Endothelial cell of hepatic sinusoid (primary cell): ENCODE data around the gene FYN.
"Not testable (repeated sequence)": the region's sequence is repeated elsewhere in the genome, so short reads cannot be mapped to it uniquely, and the experiment has no call there.

Experiments used
- in situ Hi-C: cut with HindIII; loops from 2 replicates; pipeline ENCODE4 v1.10.0; 2017; ENCODE audit warnings: low sequenced_read_pairs

FYN gene

GRCh38 chr6:111837007-111837406, 36.2 kb downstream of the FYN start:
- in situ Hi-C loops = no loop called here

DNA sequence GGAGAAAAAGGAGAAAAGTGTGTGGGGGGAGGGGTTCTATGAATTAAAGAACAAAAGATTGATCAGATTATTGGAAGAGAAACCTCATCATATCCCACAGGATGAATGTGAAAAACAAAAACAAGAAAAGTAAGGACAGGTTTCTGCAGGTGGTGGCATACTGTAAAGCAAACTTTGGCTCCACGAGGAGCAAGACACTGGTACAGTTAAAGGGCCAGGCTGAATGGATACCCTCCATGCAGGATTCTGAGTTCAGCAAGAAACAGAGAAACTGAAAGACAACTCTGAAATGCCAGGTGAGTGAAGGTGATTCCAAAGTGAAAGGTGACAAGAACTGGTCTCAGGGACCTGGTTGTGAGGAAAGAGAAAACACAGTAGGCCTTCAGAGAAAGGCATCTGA, 37.4 kb downstream of the FYN start:
- in situ Hi-C loops = no loop called here

- in situ Hi-C loops = not testable (repeated sequence)
These were observed 37.9 kb downstream of the FYN start for GRCh38 chr6:111835398-111835797.

DNA sequence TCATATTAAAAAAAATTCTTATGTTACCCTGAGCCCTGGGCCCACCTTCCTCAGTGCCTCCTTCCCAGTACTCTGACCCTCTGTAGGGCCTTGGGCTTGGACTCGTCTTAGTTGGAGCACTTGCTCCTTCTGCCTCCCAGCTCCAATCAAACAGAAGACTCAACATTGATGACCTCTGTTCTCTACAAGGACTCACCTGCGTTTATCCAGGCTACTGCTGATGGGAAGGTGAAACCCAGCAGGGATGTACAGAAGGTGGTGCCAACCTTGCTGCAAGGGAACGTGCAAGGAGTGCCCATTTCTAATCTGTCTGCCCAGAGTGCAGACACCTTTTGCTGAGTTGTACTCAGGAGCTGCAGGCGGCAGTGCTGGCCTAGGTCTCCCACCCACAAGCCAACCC, 38.9 kb downstream of the FYN start:
- in situ Hi-C loops = no loop called here

- in situ Hi-C loops = no loop called here
These were observed 40.3 kb downstream of the FYN start for GRCh38 chr6:111832833-111833418.

DNA sequence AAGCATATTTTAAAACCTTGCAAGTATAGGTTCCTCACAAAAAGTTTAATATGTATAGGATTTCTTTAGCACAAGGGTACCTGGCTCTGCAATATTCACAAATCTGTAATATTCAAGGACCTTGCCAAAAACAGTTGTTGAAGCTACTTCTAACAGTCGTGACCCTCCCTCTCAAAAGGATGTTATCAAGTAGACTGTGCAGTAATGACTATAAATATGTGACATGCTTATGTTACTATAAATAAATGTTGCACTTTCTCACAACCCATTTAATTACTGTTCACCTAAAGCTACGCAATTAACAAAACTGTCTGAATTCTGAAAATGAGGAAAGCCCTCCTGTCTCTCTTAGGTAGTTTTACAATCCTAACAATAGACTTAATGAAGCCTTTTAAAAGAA, 41.8 kb downstream of the FYN start:
- in situ Hi-C loops = no loop called here

DNA sequence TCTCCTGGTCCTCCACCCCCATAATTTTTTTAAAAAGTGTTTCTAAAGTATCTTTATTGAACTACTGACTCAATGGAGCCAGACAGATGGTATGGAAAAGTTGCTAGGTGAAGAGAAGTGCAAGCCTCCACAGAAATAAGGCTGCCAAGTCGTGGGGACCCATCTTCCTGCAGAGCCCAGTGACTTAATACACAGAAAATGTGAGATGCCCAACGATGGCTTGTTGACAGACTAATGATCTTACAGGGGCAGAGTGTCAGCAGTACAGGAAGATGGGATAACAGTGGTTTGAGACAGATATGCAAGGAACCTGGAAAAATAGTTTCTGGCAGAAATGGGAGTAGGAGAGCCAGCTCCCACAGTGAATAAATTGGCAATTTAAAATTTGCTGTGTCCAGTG, 43.3 kb downstream of the FYN start:
- in situ Hi-C loops = no loop called here

DNA sequence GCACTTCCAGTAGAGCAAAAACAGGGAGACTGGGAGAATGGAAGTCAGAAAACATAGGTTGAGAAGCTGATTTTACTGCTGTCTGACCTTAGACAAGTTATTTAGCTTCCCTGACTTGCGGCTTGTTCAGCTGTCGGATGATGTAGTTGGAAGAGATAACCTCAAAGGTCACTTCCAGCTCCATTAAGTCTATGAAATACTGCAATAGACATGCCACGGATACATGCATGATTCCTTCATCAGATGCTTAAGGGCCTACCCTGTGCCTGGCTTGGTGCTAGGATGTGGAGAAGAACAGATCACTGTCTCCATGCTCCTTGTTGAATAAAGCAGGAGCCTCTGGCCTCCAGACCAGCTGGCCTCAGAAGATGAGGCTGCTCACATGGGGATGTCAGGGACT, 43.7 kb downstream of the FYN start:
- in situ Hi-C loops = no loop called here

GRCh38 chr6:111828809-111829208, 44.4 kb downstream of the FYN start:
- in situ Hi-C loops = no loop called here

DNA sequence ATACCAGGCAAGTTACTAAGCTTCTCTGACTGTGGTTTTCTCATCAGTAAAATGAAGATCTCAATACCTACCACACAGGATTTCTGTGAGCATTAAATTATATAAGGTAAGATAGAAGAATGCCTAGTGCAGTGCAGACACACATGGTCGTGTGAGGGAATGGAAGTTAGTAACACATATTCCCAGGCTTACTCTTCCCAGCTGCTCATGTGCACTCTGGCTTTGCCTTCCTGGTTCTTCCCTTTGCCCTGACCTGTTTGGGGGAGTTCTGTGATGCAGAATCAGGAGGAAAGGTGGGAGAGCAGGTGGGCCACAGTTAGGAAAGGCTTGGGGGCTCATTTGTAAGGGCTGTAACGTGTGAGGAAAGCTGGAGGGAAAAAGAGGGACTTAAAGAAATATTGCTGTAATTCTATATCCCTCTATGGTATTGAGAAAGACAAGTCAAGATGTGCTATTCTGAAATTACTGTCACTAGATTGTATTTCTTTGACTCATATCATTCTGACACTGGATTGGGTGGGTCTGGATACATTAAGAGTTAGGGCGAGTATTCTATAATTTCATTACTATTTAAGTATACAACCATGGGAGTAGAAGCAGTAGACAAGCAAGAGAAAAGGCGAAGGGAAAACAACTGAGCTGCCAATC, 47.7 kb downstream of the FYN start:
- in situ Hi-C loops = no loop called here

DNA sequence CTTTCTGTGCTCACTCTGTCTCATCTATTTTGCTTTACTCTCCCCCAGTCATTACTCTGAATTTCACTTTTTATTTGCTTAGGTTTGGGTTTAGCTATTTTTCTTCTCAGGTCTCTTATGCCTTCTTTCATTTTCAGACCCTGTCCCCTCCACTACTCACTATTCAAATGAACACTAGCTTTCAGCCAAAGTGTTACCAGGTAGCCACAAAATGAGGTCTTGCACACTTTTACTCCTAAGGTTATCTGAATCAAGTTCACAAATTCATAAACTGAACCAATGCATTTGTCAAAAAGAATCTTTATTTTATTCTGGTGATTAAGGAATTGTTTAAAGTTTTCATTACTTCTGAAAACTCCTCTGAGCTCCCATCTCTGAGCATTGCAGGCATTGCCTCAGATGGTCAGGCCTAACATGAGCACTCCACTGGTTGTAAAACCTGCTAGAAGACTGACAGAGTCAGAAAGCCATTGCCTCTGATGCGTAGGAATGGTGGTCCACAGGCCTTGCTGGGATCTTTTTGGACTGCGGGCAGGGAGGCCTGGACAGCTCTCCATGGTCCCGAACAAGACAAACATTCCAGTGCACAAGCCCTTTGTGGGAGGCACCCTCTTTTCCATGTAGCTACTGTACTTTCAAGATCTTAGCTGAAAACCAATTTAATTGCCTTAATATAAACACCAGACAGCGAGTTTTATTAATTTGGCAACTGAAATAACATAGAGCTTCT, 48.5 kb downstream of the FYN start:
- in situ Hi-C loops = no loop called here

DNA sequence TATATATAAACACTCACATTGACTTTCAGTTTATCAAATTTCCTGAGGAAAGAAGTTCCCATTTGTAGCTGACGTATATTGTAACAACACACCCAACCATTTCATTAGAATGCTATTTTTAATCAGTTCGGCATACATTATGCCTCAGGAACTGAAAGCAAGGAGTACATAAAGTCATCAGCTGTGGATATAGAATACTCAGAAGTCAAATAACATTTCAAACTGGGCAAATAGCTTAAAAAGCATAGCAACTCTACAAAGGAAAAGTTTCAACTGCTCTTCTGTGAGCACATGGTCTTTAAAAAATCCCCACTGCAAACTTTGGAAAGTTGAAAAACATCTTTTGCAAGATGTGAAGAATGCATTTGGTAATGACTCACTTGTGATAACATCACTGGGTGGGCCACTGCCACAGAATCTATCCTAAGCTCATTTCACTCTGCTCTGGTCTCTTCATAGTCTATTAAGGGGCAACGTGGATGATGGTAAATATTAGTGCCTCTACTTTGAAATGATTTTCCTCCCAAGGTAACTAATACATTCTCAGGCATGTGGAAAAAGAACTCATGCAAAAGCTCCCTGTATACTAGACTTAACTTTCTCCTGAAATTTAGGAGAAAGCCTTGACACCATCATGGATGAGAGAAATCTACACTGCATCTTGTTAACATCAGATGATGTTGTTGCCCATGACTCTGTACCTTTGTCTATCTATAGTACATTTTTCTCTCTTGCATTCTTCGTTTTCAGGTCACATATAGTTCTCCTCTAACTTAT, 49.2 kb downstream of the FYN start:
- in situ Hi-C loops = no loop called here

- in situ Hi-C loops = no loop called here
These were observed 50.2 kb downstream of the FYN start for GRCh38 chr6:111823012-111823411.

DNA sequence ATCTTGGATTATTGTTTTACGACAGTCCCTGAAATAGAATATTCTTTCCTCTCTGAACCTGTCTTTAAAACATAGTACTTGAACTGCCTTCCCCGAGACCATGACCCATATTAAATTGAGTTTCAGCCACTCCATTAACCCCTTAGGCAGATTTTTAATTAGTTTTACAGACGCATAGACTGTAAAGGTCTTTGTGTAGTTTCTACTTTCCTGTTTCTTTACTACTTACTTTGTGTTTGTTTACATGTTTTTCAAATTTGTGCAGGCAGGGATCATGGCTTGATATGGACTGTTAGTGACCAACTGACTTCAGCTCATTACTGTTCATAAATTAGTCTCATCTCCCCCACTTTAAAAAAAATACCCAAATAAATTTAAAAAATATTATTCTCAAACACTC, 53.8 kb downstream of the FYN start:
- in situ Hi-C loops = no loop called here

DNA sequence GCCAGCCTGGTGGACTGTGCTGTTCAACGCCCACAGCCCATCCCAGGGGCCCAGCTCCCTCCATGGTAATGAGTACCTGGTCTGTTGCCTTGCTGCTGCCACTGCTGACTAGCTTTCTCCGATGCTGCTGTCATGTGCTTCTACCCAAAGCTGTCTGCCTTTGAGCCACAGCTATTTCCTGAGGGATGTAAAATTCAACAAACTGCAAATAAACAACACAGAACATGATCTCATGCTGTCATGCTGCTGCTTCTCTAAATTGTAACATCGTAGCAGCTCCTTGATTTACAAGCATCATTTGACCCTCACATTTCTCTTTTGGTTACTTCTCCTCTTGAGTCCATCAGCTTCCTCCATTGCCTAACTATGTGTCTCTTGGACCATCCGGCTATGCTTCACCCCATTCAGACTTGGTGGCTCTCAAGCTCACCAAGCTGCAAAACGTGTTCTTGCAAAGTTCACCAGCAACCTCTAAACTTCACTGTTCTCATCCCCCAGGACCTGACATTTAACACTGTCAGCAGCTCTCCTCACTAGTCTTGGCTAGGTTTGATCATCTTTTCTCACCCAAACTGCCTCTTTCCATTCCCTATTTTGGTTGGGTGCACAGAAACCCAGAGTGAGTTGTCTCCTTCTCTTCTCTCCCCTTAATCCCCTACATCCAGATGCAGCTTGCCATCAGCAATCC, 54.6 kb downstream of the FYN start:
- in situ Hi-C loops = no loop called here

DNA sequence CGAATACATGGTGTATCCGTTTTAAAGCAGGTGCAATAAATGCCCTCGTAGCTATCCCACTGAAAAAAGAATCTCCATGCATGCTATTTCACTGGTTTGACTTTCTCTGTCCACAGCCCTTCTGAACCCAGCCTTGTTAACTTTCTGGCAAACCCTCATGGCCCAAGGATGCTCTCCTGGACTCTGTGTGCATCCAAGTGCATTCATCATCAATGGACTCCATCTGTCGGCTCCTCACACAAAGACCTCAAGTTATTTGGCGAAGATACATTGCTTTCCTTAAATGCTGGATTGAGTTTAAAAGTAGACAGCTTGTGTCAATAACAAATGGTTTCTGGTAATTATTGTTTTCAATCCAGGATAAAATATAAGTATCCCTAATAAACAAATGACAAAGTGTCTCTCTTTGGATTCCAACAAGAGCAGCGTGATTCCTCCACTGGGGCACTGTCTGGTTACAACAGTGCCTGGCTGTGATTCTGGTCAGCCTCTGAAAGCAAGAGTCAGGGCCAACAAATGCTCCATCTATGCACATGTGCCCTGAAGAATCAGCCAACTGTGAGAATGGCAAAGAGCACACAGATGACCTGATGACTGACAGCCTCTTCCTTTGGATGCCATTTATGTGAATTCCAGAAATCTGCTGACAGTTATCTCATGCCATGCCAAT, 55.7 kb downstream of the FYN start:
- in situ Hi-C loops = no loop called here

DNA sequence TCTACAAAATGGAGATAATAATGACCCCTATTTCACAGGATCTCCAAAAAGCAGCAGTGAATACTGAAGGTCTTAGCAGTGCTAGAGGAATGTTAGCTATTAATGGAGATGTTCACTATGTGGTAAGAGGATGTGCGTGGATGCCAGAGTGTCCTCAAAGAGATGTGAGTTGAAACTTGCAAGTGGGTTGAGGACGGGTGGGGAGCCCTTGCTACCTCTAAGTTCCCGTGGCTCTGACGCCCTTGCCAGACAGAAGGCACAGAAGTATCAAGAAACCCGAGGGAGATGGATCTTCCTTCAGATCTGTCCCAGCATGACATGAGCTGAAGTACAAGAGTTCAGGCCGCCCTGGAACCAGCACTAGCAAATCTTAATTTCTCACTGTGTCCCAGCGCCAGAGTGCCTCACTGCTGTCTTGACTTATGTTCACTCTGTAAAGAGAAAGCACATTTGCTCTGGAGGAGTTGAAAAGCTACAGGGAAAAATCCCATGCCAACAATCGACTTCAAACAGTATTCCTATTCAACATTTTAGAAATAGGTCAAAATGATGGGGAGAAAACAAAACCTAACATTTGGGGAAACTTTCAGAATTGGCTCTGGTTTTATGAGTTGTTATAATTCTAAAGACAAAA, 59.5 kb downstream of the FYN start:
- in situ Hi-C loops = no loop called here

DNA sequence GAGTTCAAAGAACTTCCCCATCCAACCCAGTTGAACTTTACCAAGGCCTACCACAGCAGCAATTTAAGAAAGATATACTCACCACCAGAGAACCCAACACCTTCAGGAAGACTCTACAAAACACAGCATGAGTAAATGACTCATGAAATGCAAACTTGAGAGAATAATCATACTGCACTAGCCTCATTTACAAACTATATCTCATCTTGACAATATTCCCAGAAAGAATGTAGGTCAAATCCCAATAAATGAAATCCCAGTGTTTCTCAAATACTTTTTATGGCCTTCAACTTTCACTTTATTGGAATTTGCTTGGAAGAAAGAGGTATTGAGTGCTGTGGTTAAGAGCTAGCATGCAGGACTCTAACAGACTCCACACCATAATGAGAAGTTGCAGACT, 60.0 kb downstream of the FYN start:
- in situ Hi-C loops = no loop called here

- in situ Hi-C loops = no loop called here
These were observed 60.9 kb downstream of the FYN start for GRCh38 chr6:111812060-111813038.
